Motor neuron (in vitro differentiated cells): ENCODE measurements around the gene KCNJ18. TPM values are rescaled to one million over a fixed set of nuclear protein-coding genes. Genes with fewer than 3 reads are reported as not detected.
"Not testable (repeated sequence)": the region's sequence is repeated elsewhere in the genome, so short reads cannot be mapped to it uniquely, and the experiment has no call there.

ENCODE experiments used
- ATAC-seq, 8 experiments: fragments of 200-7000 bp; cut with Tn5 transposase; replicated peaks in 6 of 8; 2 replicates each; pipeline ENCODE4 v1.8.0; 2021; ENCODE audit warnings: mild to moderate bottlenecking in 8 of 8, moderate library complexity in 8 of 8
- H3K27ac ChIP-seq, 2 donors: fragments of 250-450 bp; sonication (Bioruptor Pico); 2 replicates each; pipeline ENCODE4 v1.9.0; 2021; ENCODE audit warnings: antibody characterized with exemption in 2 of 2, mild to moderate bottlenecking in 2 of 2, moderate library complexity in 1 of 2
- H3K4me1 ChIP-seq, 2 donors: fragments of 250-450 bp; sonication (Bioruptor Pico); replicated peaks in 1 of 2; 2 replicates each; pipeline ENCODE4 v1.6.1; 2021; ENCODE audit warnings: antibody characterized with exemption in 2 of 2, mild to moderate bottlenecking in 2 of 2, moderate library complexity in 1 of 2
- H3K4me3 ChIP-seq, 5 donors: fragments of 250-450 bp; sonication (Bioruptor Pico); 2 replicates each; pipeline ENCODE4 v1.9.0; 2021; ENCODE audit warnings: antibody characterized with exemption in 5 of 5, mild to moderate bottlenecking in 5 of 5, moderate library complexity in 4 of 5
- WGBS, 10 experiments: fragments of 450-650 bp; shearing (Covaris generic); methylation state at CpG; one replicate each; pipeline ENCODE4 v1.0.0; 2022; 5-methylcytosine and 5-hydroxymethylcytosine counted together
- in situ Hi-C, 9 experiments: fragments of 400-800 bp; cut with MboI; loops; one replicate each; pipeline ENCODE4 v1.15.0; 2021; ENCODE audit warnings: low sequenced_read_pairs in 9 of 9, low pct_unique_long_range_greater_than_20kb in 2 of 9; ENCODE audit not compliant: unreplicated experiment in 9 of 9
- total RNA-seq, 8 experiments: library from RNA; unstranded; fragments of 300-600 nt; gene quantifications; 2 replicates each; pipeline versions ENCODE4 v1.2.3 to v1.2.4, GENCODE V29; 2022

Gene KCNJ18
- total RNA-seq, 8 experiments from 2014 or later: 0.18 to 0.19 TPM; not detected in 6

DNA sequence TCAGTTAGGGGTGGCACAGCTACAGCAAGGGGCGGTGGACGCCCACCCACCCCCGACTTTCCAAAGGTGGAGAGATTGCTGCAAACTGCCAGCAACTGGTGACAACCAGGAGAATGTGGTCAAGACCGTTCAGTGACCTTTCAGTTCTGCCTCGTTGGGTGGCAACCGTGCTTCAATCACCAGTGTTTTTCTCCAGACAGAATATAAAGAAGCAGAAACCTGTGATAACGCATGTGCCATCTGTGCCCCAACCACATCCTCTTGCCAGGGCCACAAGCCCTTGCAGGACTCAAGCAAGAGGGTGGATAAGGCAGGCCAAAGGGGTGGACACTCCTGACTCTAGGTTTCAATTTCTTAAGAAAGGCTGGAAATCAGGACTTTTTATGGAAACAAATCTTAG lies 47.2 kb downstream of the KCNJ18 start:
- in situ Hi-C loops: not testable (repeated sequence)

DNA sequence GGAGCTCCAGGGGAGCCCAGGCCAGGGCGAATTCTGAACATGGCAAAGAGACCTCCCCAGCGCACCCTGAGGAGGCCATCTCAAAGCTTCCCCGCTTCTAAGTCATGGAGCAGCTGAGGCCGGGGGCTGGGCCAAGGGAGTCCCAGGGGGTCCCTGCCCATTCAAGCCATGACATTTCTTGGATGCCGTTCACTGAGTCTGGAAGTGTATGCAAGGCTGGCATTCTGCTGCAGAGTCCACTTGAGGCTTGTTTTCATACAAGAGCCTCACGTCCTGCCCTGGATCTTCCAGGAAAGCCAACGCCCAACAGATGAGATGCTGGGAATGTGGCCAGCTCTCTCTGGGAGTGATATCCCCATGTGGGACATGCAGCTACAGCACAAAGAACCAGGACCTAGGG lies 48.5 kb downstream of the KCNJ18 start:
- no CpG with 5 or more reads among the region's 7 CpGs for WGBS, 10 experiments
- H3K4me3 ChIP-seq: not testable (repeated sequence)

More for the DNA sequence above, 47.2 kb downstream of the KCNJ18 start:
- not testable (repeated sequence) for ATAC-seq, H3K27ac ChIP-seq, H3K4me3 ChIP-seq, H3K4me1 ChIP-seq
- WGBS, 10 experiments: no CpG with 5 or more reads among the region's 7 CpGs

GRCh38 chr17:21741520-21741919 lies 49.2 kb downstream of the KCNJ18 start:
- no CpG with 5 or more reads among the region's 6 CpGs for WGBS, 10 experiments
- in situ Hi-C loops, H3K27ac ChIP-seq, H3K4me1 ChIP-seq, H3K4me3 ChIP-seq: not testable (repeated sequence)
- peak in 3 of 8 experiments; percentile 19 to 74 (median 33) for ATAC-seq

More for the DNA sequence above, 48.5 kb downstream of the KCNJ18 start:
- ATAC-seq: peak in 3 of 8 experiments; percentile 55 to 86 (median 84)
- in situ Hi-C loops, H3K27ac ChIP-seq, H3K4me1 ChIP-seq: not testable (repeated sequence)

DNA sequence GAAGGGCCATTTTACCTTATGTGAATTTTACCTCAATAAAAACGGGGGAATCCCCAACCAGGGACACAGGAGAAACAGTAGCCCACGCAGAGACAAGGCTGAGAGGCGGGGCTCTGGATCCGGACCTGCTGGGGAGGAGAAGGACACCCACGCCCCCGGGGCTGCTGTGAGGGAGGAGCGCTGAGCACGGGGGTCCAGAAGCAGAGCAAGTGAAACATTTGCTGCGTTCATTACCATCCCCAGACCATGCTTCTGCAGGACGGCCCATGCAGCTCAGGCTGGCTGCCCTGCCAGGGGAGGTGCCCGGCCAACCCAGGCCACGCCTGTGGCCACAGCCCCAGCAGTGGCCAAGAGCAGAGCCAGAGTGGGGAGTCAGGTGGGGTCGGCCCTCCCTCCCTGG lies 50.0 kb downstream of the KCNJ18 start:
- no peak overlapping the region for H3K4me3 ChIP-seq
- WGBS, 10 experiments: 0 to 60% (median 15%) methylated on average over 1 to 4 of the region's 13 CpGs; no CpG with 5 or more reads in 6 of the 10 experiments
- in situ Hi-C loops: no loop called here
- ATAC-seq: no peak
- H3K4me1 ChIP-seq: no peaks in the 10 kb centered on the region
- no peak overlapping the region for H3K27ac ChIP-seq

DNA sequence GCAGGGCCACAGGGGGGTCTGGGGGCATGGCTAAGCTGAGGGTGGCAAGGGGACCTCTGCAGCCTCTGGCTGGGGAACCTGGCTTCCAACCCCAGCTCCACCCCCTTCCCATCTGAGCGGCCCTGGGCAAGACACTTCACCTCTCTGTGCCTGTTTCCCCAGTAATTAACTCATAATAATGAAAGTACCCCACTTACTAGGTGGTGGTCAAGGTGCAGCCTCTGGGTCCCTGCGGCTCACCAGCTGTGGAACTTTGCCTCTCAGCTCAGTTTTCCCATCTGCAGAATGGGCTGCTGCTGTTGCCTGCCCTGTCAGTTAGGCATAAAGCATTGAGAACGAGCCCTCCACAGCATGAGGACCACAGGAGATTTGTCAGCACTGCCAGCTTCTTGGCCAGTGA lies 51.8 kb downstream of the KCNJ18 start:
- WGBS, 10 experiments: no CpG with 5 or more reads among the region's 3 CpGs
- H3K4me3 ChIP-seq, ATAC-seq, H3K4me1 ChIP-seq, in situ Hi-C loops, H3K27ac ChIP-seq: not testable (repeated sequence)

DNA sequence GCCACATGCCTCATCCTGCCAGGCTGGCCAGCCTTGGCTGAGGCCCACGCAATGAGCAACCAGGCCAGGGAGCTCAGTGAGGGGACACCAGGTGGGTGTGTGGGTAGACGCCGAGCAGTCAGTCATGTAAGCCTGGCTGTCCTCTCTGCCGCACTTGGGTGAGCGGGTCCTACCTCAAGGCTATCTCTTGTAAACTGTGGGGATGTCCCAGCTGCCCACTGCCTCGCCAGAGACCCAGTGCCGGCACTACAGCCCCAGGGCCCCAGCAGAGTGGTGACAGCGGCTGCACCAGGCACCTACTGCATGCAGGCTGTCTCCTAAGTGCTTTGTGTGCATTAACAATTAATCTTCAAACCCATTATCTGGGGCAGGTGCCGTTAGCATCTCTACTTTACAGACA lies 52.3 kb downstream of the KCNJ18 start:
- ATAC-seq, H3K27ac ChIP-seq, H3K4me1 ChIP-seq, in situ Hi-C loops, H3K4me3 ChIP-seq: not testable (repeated sequence)
- WGBS, 10 experiments: no CpG with 5 or more reads among the region's 9 CpGs

- H3K4me1 ChIP-seq, H3K4me3 ChIP-seq, H3K27ac ChIP-seq, in situ Hi-C loops, ATAC-seq: not testable (repeated sequence)
- WGBS, 10 experiments: 0 to 80% (median 55%) methylated on average over 1 to 2 of the region's 7 CpGs; no CpG with 5 or more reads in 6 of the 10 experiments
Observed at GRCh38 chr17:21745385-21746054, 53.2 kb downstream of the KCNJ18 start.

DNA sequence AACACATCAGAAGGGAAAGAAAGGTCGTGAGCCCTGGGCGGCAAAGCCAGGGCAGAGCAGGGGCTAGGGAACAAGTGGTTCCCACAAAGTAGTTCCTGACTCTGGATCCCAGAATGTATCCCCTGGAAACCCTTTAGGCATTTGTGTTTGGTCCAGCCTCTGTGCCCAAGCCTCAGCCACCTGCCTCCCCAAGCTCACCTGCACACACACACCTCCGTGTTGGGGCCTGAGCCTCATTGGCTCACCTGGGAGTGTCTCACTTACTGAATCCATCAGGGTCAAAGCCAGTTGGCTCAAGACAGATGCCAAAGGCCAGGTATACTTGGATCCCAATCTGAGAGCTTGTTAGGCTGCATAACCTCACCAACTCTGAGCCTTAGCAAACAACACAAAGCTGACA lies 54.1 kb downstream of the KCNJ18 start:
- H3K4me3 ChIP-seq, ATAC-seq, in situ Hi-C loops, H3K4me1 ChIP-seq, H3K27ac ChIP-seq: not testable (repeated sequence)
- no CpG with 5 or more reads among the region's 3 CpGs for WGBS, 10 experiments

DNA sequence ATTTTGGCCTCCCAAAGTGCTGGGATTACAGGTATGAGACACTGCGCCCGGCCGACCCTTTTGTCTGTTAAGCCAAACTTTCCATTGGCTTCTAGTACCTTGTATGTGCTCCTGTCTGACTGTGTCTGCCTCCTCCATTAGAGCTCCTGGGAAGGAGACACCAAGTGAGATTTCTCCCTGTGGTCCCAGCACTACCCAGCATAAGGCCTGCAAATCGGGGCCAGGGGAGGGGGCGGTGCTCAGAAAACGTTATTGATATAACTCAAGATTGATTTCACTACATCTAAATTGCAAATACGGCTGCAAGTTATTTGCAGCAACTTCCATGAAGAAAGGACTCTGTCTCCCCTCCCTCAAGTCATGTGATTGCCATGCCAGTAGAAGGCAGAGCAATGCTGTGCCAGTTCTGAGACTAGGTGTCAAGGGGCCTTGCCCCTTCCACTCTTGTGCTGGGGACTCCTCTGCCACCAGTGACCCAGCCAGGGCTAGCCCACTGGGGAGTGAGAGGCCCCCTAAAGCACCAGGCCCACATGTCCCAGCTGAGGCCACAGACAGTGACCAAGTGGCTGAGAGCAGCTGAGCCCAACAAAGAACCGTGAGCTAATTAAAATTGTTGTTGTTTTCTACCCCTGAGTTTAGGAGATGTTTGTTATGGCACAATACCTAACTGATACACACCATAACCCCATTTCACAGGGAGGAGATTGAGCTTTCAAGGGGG lies 55.0 kb downstream of the KCNJ18 start:
- peak in 2 of 8 experiments; percentile 58 to 60 for ATAC-seq
- in situ Hi-C loops, H3K4me1 ChIP-seq, H3K4me3 ChIP-seq, H3K27ac ChIP-seq: not testable (repeated sequence)
- WGBS, 10 experiments: 0 to 100% (median 36%) methylated on average over 1 to 4 of the region's 8 CpGs; no CpG with 5 or more reads in 2 of the 10 experiments

GRCh38 chr17:21748686-21749085 lies 56.4 kb downstream of the KCNJ18 start:
- in situ Hi-C loops, H3K4me1 ChIP-seq, H3K27ac ChIP-seq, ATAC-seq, H3K4me3 ChIP-seq: not testable (repeated sequence)
- 20 to 83% (median 32%) methylated on average over 1 to 2 of the region's 5 CpGs; no CpG with 5 or more reads in 6 of the 10 experiments for WGBS, 10 experiments

DNA sequence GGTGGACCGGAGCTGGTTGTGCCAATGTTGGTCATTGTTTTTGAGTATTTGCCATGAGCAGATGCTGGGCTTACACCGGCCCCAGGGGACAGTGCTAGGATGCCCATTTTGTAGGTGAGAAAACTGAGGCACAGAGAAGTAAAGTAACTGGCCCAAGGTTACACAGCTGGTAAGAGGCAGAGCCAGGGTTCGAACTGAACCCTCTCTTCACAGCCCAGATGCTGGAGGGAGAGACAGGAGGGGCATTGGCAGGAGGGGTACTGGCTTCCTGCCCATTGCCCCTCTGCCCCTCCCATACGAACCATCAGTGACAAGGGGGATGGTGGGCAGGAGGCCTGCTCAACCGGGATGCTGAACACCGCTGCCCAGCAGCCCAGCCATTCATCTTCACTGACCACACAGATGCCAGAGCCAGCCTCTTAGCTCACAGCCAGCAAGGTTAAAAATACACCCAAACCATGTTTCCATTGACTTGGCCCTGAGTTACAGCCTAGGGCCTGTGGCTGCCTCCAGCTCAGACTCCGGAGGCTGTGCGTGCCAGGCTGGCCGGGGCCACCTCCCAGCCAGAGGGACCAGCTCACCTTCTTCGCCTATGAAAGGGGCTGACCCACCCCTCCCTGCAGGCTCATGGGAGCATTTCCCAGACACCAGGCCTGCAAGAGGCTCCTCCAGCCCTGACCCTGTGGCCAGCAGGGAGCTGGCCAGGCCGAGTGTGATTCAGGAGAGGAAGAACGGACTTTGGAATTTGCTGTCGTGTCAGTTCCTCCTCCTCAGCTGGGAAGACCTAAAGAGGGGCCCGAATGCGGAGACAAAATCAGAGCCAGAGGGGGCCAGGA lies 57.6 kb downstream of the KCNJ18 start:
- in situ Hi-C loops, H3K27ac ChIP-seq, ATAC-seq, H3K4me1 ChIP-seq, H3K4me3 ChIP-seq: not testable (repeated sequence)
- WGBS, 10 experiments: 24% methylated on average over 2 of the region's 15 CpGs; no CpG with 5 or more reads in 9 of the 10 experiments

DNA sequence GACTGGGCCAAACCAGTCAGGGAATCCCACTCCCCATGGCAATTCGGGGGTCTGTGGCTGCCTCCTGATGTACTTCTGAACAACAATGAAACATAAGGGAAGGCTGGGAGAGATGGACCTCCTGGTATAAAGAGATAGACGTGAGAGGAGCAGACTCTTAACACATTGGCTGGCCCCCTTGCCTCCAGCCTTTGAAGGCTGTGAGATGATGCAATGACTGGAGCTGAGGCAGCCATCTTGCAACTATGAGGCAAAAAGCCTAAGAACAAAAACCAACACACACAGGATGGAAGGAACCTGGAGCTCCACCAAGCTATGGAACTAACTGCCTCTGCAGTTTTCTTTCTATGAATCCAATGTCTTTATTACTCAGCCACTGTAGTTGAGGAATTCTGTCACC lies 58.8 kb downstream of the KCNJ18 start:
- in situ Hi-C loops, H3K27ac ChIP-seq, H3K4me1 ChIP-seq, ATAC-seq, H3K4me3 ChIP-seq: not testable (repeated sequence)
- whole genome bisulfite sequencing, 10 experiments: 0% methylated on average over 1 of the region's 2 CpGs; no CpG with 5 or more reads in 9 of the 10 experiments
